Measurements from ENCODE around the gene DPH1. TPM values are rescaled to one million over a fixed set of nuclear protein-coding genes. Genes with fewer than 3 reads are reported as not detected.
A peak's percentile ranks its signal among the peaks of the same experiment; 100 is the strongest.

The DPH1 gene
- total and polyA plus RNA-seq, 8 donors, result 30.7 to 53.3 (median 46.5) TPM

- Histone ChIP-seq H3K4me1 (peaks cover 26 to 47% of the 10 kb centered on the region in 2 donors), H3K27me3 (peaks cover 5 to 57% of the 10 kb centered on the region in 2 donors), H3K27ac (peak overlapping the region; percentile 13 to 73), H3K9me3 (no peaks in the 10 kb centered on the region), H3K4me3 (peak overlapping the region; percentile 66 to 74), H3K36me3 (no peaks in the 10 kb centered on the region)
- intact Hi-C loops (cut with DNase I), result no loop called here
- no peak for TF ChIP-seq CTCF (IDR thresholded peaks at IDR 0.05)
- DNase-seq (peak; percentile 81 to 95 (median 88)), ATAC-seq (peak; percentile 51)
These were observed 19.7 kb downstream of the DPH1 start for GRCh38 chr17:2049333-2050299.

- no peaks in the 10 kb centered on the region for H3K9me3 ChIP-seq
- intact Hi-C loops (cut with DNase I), result no loop called here
- ATAC-seq (peak; percentile 40), DNase-seq (peak; percentile 68 to 88 (median 76))
- no peak overlapping the region for H3K27ac ChIP-seq
- peak overlapping the region; percentile 45 to 66 for H3K4me3 ChIP-seq
- peaks cover 26 to 56% of the 10 kb centered on the region in 2 donors for H3K4me1 ChIP-seq
- no peaks in the 10 kb centered on the region for H3K36me3 ChIP-seq
- no peak for TF ChIP-seq CTCF (IDR thresholded peaks at IDR 0.05)
- H3K27me3 ChIP-seq, result peaks cover 5 to 66% of the 10 kb centered on the region in 2 donors
These were observed 20.5 kb downstream of the DPH1 start for GRCh38 chr17:2050300-2051060.

- no peak for ATAC-seq
- Histone ChIP-seq H3K36me3 (no peaks in the 10 kb centered on the region), H3K4me1 (peaks cover 26 to 63% of the 10 kb centered on the region in 2 donors), H3K9me3 (no peaks in the 10 kb centered on the region), H3K27ac (no peak overlapping the region), H3K27me3 (peaks cover 5 to 74% of the 10 kb centered on the region in 2 donors), H3K4me3 (peak overlapping the region; percentile 45 to 66)
- TF ChIP-seq CTCF (IDR thresholded peaks at IDR 0.05), result no peak
- peak in 2 of 4 donors; percentile 61 to 79 for DNase-seq
- intact Hi-C loops (cut with DNase I), result no loop called here
These were observed 21.3 kb downstream of the DPH1 start for GRCh38 chr17:2051061-2051932.

- Histone ChIP-seq H3K27ac (no peak overlapping the region), H3K27me3 (peaks cover 5 to 82% of the 10 kb centered on the region in 2 donors), H3K36me3 (no peaks in the 10 kb centered on the region), H3K4me1 (peaks cover 26 to 71% of the 10 kb centered on the region in 2 donors), H3K9me3 (no peaks in the 10 kb centered on the region), H3K4me3 (no peak overlapping the region)
- intact Hi-C loops (cut with DNase I), result no loop called here
- no peak for TF ChIP-seq CTCF (IDR thresholded peaks at IDR 0.05)
- no peak for ATAC-seq
- DNase-seq, result no peak
These were observed 22.1 kb downstream of the DPH1 start for GRCh38 chr17:2051933-2052559.

All from left lung (tissue), 10 donors.